ENCODE results near the gene OR6X1.
A peak's percentile ranks its signal among the peaks of the same experiment; 100 is the strongest.
"Not testable (repeated sequence)": the region's sequence is repeated elsewhere in the genome, so short reads cannot be mapped to it uniquely, and the experiment has no call there.

OR6X1 gene

GRCh38 chr11:123753110-123753509, 1.2 kb downstream of the OR6X1 start:
- DNase-seq (ENCODE audit: low read depth in 2 of 2), result no peak

GRCh38 chr11:123751781-123752180, 2.5 kb downstream of the OR6X1 start:
- DNase-seq (ENCODE audit: low read depth in 2 of 2), result no peak

- DNase-seq (ENCODE audit: low read depth in 2 of 2), result not testable (repeated sequence)
Measured at GRCh38 chr11:123748349-123748748, 6.0 kb downstream of the OR6X1 start.

- DNase-seq (ENCODE audit: low read depth in 2 of 2), result no peak
Measured at GRCh38 chr11:123745764-123746451, 8.4 kb downstream of the OR6X1 start.

- DNase-seq (ENCODE audit: low read depth in 2 of 2), result no peak
Measured at GRCh38 chr11:123742724-123743120, 11.6 kb downstream of the OR6X1 start.

- DNase-seq (ENCODE audit: low read depth in 2 of 2), result no peak
Measured at GRCh38 chr11:123742031-123742723, 12.1 kb downstream of the OR6X1 start.

GRCh38 chr11:123741159-123742030, 12.9 kb downstream of the OR6X1 start, which contains the start of gene ZNF202:
Gene ZNF202 (minus strand): TSS chr11:123741660. CDS start chr11:123730888, 10,772 bp downstream.
- DNase-seq (ENCODE audit: low read depth in 2 of 2), result peak; percentile 81 to 87

- no peak for DNase-seq (ENCODE audit: low read depth in 2 of 2)
Measured at GRCh38 chr11:123740787-123741158, 13.5 kb downstream of the OR6X1 start.

- no peak for DNase-seq (ENCODE audit: low read depth in 2 of 2)
Measured at GRCh38 chr11:123738374-123738773, 15.9 kb downstream of the OR6X1 start.

GRCh38 chr11:123736769-123737168, 17.5 kb downstream of the OR6X1 start:
- DNase-seq (ENCODE audit: low read depth in 2 of 2), result no peak

- DNase-seq (ENCODE audit: low read depth in 2 of 2), result no peak
Measured at GRCh38 chr11:123729602-123730001, 24.7 kb downstream of the OR6X1 start.

- DNase-seq (ENCODE audit: low read depth in 2 of 2), result no peak
Measured at GRCh38 chr11:123725995-123726655, 28.2 kb downstream of the OR6X1 start.

- DNase-seq (ENCODE audit: low read depth in 2 of 2), result no peak
Measured at GRCh38 chr11:123719452-123719851, 34.9 kb downstream of the OR6X1 start.

GRCh38 chr11:123718469-123718868, 35.8 kb downstream of the OR6X1 start:
- no peak for DNase-seq (ENCODE audit: low read depth in 2 of 2)

- DNase-seq (ENCODE audit: low read depth in 2 of 2), result no peak
Measured at GRCh38 chr11:123718063-123718462, 36.3 kb downstream of the OR6X1 start.

- DNase-seq (ENCODE audit: low read depth in 2 of 2), result not testable (repeated sequence)
Measured at GRCh38 chr11:123712627-123713026, 41.7 kb downstream of the OR6X1 start.

GRCh38 chr11:123707606-123708205, 46.6 kb downstream of the OR6X1 start:
- peak; percentile 15 to 40 for DNase-seq (ENCODE audit: low read depth in 2 of 2)

- no peak for DNase-seq (ENCODE audit: low read depth in 2 of 2)
Measured at GRCh38 chr11:123707206-123707605, 47.1 kb downstream of the OR6X1 start.

GRCh38 chr11:123704341-123704740, 50.0 kb downstream of the OR6X1 start:
- DNase-seq (ENCODE audit: low read depth in 2 of 2), result no peak

Data from stimulated activated CD4-positive, alpha-beta T cell treated with anti-CD3 and anti-CD28 coated beads, Interleukin-12 subunit alpha, Interleukin-12 subunit beta, amount 100 ng/mL, for 24 hours (primary cell).